KOPT-K1 (cell line): Measurements from ENCODE around the gene MAGI3.
"Not testable (repeated sequence)": the region's sequence is repeated elsewhere in the genome, so short reads cannot be mapped to it uniquely, and the experiment has no call there.

Experiments
- H3K27ac ChIP-seq: fragments of 200-600 bp; sonication (generic); 2 replicates; pipeline ENCODE4 v1.5.1; 2016; ENCODE audit warnings: antibody characterized with exemption, mild to moderate bottlenecking, low read depth, low read length; ENCODE audit not compliant: poor library complexity, severe bottlenecking
- H3K36me3 ChIP-seq: fragments of 200-600 bp; sonication (generic); 2 replicates; pipeline ENCODE4 v1.5.1; 2017; ENCODE audit warnings: antibody characterized with exemption, mild to moderate bottlenecking, low read length, moderate library complexity; ENCODE audit not compliant: insufficient read depth
- H3K9me3 ChIP-seq: fragments of 200-600 bp; sonication (generic); 2 replicates; pipeline ENCODE4 v1.5.1; 2017; ENCODE audit warnings: antibody characterized with exemption, low read length, mild to moderate bottlenecking; ENCODE audit not compliant: insufficient read depth, poor library complexity, severe bottlenecking

Gene MAGI3

GRCh38 chr1:113541106-113541505 is 150.8 kb downstream of the MAGI3 start:
- no peaks in the 10 kb centered on the region for H3K9me3 ChIP-seq
- H3K36me3 ChIP-seq, result no peaks in the 10 kb centered on the region
- H3K27ac ChIP-seq, result no peak overlapping the region

DNA sequence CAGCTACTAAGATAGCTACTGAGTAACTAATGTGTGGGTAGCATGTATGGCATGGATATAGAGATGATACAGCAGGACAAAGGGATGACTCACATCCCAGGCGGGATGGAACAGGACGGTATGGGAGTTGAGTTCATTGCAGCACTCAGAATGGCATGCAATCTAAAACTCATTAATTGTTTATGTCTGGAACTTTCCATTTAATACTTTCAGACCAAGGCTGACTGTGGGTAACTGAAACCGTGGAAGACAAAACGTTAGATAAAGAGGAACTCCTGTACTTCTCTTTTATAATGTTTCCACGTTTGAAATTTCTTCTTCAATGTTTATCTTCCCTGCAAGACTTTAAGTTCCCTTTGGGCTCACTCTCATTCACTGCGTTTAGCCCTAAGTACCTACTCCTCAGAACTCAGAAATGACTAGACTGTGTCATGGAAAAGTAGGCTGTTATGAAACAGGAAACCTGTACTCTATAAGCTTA is 151.9 kb downstream of the MAGI3 start:
- Histone ChIP-seq H3K36me3 (no peaks in the 10 kb centered on the region), H3K9me3 (no peaks in the 10 kb centered on the region), H3K27ac (no peak overlapping the region)

DNA sequence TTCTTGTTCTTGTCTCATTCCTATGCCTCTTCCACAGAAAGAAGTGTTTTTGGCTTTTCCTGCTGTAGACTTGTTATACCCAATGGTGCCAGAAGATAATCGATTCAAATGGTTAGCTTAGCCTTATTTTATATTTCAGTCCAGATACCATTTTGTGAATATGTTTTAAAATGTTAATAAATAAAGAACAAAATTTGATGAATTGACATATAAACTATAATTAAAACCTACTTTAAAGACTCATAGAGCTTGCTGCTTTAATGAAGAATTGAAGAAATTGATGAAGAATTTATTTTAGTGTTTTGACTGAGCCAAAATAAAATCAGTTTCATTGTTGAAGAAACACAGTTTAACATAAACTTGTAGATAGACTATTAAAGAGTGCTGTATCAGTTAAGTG is 152.8 kb downstream of the MAGI3 start:
- Histone ChIP-seq H3K27ac (no peak overlapping the region), H3K36me3 (no peaks in the 10 kb centered on the region), H3K9me3 (no peaks in the 10 kb centered on the region)

GRCh38 chr1:113545210-113545609 is 154.9 kb downstream of the MAGI3 start:
- Histone ChIP-seq H3K27ac (no peak overlapping the region), H3K36me3 (no peaks in the 10 kb centered on the region), H3K9me3 (no peaks in the 10 kb centered on the region)

GRCh38 chr1:113545626-113546025 is 155.3 kb downstream of the MAGI3 start:
- Histone ChIP-seq H3K36me3 (no peaks in the 10 kb centered on the region), H3K27ac (no peak overlapping the region)

GRCh38 chr1:113551728-113552127 is 161.4 kb downstream of the MAGI3 start:
- Histone ChIP-seq H3K9me3 (no peaks in the 10 kb centered on the region), H3K27ac (no peak overlapping the region), H3K36me3 (no peaks in the 10 kb centered on the region)

More at GRCh38 chr1:113545626-113546025, 155.3 kb downstream of the MAGI3 start:
- no peaks in the 10 kb centered on the region for H3K9me3 ChIP-seq

GRCh38 chr1:113552244-113552643 is 161.9 kb downstream of the MAGI3 start:
- no peak overlapping the region for H3K27ac ChIP-seq
- no peaks in the 10 kb centered on the region for H3K36me3 ChIP-seq
- H3K9me3 ChIP-seq, result no peaks in the 10 kb centered on the region

- Histone ChIP-seq H3K9me3 (no peaks in the 10 kb centered on the region), H3K27ac (no peak overlapping the region), H3K36me3 (no peaks in the 10 kb centered on the region)
Measured at GRCh38 chr1:113557187-113557586, 166.9 kb downstream of the MAGI3 start.

GRCh38 chr1:113565621-113566020 is 175.3 kb downstream of the MAGI3 start:
- Histone ChIP-seq H3K27ac (no peak overlapping the region), H3K9me3 (peaks cover 17% of the 10 kb centered on the region), H3K36me3 (no peaks in the 10 kb centered on the region)

- no peaks in the 10 kb centered on the region for H3K36me3 ChIP-seq
- H3K9me3 ChIP-seq, result peaks cover 17% of the 10 kb centered on the region
- H3K27ac ChIP-seq, result no peak overlapping the region
Measured at GRCh38 chr1:113567427-113567826, 177.1 kb downstream of the MAGI3 start.

GRCh38 chr1:113575744-113576260 is 185.5 kb downstream of the MAGI3 start:
- not testable (repeated sequence) for H3K27ac ChIP-seq, H3K9me3 ChIP-seq

GRCh38 chr1:113576271-113576670 is 186.0 kb downstream of the MAGI3 start:
- Histone ChIP-seq H3K27ac (no peak overlapping the region), H3K36me3 (no peaks in the 10 kb centered on the region), H3K9me3 (no peaks in the 10 kb centered on the region)

More at GRCh38 chr1:113575744-113576260, 185.5 kb downstream of the MAGI3 start:
- not testable (repeated sequence) for H3K36me3 ChIP-seq

DNA sequence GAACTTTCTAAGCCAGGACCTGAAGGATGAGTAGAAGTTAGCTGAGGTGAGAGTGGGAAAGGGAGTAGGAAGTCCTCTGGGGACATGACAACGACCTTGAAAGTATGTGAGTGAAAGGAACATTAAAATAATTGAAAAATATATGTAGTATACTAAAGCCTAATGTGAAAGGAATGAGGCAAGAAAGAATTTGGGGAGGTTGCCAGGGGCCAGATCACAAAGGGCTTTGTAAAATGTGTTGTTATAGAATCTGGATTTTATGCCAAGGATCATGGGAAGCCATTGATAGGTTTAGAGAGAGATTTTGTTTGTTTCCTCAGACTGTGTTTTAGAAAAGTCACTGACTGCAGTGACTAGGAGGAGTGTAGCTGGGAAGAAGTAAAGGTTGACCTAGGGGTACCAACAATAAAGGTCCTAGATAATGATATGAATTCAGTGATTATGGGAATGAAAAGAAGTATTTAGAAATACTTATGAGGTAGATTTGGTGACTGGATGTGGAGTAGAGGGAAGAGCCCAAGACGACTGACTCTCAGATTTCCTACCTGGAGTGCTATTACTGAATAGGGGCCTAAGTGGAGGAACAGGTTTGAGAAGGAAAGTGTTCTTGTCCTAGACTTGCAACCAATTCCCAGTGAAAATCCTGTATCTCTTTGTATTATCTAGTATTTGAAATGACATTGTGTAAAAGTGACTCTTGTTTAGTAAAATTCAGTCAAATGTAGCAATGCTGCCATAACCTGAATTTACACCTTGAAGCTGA is 189.1 kb downstream of the MAGI3 start:
- no peaks in the 10 kb centered on the region for H3K36me3 ChIP-seq
- H3K9me3 ChIP-seq, result no peaks in the 10 kb centered on the region
- no peak overlapping the region for H3K27ac ChIP-seq

- no peaks in the 10 kb centered on the region for H3K36me3 ChIP-seq
- no peaks in the 10 kb centered on the region for H3K9me3 ChIP-seq
- H3K27ac ChIP-seq, result no peak overlapping the region
Measured at GRCh38 chr1:113581323-113581722, 191.0 kb downstream of the MAGI3 start.

DNA sequence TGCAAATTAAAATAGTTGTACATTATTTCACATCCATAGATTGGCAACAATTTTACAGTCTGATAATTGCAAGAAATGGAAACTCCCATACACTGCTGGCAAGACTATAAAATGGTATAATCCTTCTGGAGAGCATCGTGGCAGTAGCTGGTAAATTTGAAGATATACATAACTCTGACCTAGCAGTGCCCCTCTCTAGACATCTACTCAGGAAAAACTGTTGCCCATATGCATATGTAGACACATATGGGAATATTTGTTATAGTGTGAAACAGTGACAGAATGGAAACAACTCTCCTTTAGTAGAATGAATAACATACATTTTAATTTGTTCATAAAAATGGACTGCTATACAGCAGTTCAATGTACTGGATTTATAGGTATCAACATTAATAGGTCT is 191.8 kb downstream of the MAGI3 start:
- Histone ChIP-seq H3K36me3 (no peaks in the 10 kb centered on the region), H3K27ac (no peak overlapping the region), H3K9me3 (no peaks in the 10 kb centered on the region)

- Histone ChIP-seq H3K27ac (no peak overlapping the region), H3K9me3 (no peaks in the 10 kb centered on the region), H3K36me3 (no peaks in the 10 kb centered on the region)
Measured at GRCh38 chr1:113587475-113587874, 197.2 kb downstream of the MAGI3 start.
